H54 (cell line): ENCODE results near the gene TRIB2.
A peak's percentile ranks its signal among the peaks of the same experiment; 100 is the strongest.

ENCODE experiments used
- DNase-seq: peaks from one replicate; pipeline ENCODE4 v3.0.0; 2011; ENCODE audit warnings: low spot score, mixed read lengths; ENCODE audit not compliant: insufficient read length
- FAIRE-seq: peaks from 3 replicates; lab custom pipeline; 2011; peaks lifted over from hg19 to GRCh38; lab: Jason Lieb, UNC
- POLR2A ChIP-seq: IDR thresholded peaks from 2 replicates; pipeline ENCODE4 v1.6.1; 2011; ENCODE audit warnings: low read depth, mild to moderate bottlenecking, low read length

The TRIB2 gene

GRCh38 chr2:12708508-12709206 lies 8.1 kb upstream of the TRIB2 start:
- DNase-seq: no peak
- no peak for TF ChIP-seq POLR2A
- FAIRE-seq: no peak

DNA sequence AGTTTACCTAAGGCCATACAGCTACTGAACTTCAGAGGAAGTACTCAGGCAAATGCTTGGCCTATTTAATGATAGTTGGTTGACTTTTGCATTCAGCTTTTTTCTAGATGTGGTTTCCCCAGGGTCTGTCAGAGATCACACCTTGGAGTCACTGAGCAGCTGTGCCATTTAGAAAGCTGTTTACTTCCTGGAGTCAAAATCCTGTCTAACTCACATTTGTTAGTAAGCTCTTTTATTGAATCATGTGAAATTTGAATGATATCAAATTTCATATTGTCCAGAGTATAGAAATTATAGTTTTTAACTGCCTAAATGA lies 7.6 kb upstream of the TRIB2 start:
- DNase-seq: no peak
- FAIRE-seq: no peak
- TF ChIP-seq POLR2A: no peak

GRCh38 chr2:12710301-12710700 lies 6.4 kb upstream of the TRIB2 start:
- TF ChIP-seq POLR2A: no peak
- DNase-seq (no peak), FAIRE-seq (no peak)

DNA sequence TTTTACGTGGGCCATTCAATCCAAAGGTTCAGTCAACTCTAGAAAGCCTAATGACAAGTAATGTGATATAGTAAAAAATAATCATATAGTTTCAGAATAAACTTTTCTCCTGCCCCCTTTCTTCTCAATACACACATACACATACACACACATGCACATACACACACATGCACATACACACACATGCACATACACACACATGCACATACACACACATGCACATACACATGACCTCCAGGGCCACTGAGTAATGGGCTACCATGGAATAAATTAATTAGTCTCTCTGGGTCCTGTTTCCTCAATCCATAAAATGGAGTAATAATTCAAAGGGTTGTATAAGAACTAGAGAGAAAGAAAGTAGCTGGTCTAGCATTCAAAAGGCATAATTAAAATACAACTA lies 5.4 kb upstream of the TRIB2 start:
- no peak for TF ChIP-seq POLR2A
- DNase-seq (no peak), FAIRE-seq (no peak)

- FAIRE-seq (no peak), DNase-seq (no peak)
- no peak for TF ChIP-seq POLR2A
Observed at GRCh38 chr2:12712881-12713280, 3.9 kb upstream of the TRIB2 start.

DNA sequence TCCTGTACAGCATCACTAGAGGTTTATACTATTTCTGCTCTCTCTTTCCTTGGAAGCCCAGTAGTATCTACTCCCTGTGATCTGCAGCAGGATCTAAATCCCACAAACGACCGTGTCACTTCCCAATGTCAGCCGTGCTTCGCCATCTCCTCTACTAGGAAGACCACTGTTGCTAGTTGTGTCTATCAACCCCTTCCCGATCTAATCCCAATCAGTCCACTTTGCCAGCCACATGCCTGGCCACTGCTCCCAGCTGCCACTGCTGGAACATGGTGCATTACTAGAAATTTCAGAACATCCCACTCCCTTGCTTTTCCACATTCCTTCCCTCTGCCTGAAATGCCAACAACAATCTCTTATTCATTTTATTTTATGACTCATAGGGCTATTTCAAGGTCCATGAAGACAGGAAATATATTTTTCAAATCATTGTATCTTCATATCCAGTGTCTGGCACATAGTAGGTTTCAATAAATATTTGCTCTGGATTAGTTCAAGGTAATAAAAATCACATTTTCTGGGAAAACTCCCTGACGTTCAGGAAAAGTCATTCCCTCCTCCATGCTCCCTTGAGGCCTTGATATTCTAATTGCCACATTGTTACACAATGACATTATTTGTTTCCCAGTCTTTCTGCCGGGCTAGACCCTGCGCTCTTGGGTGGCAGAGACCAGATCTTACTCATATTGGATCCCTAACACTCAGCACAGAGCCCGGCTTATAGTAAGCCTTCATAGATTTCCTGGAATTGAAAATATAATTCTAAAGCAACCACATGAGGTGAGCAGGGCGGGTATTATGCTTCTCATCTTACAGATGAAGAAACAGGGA lies 2.1 kb upstream of the TRIB2 start:
- DNase-seq: no peak
- FAIRE-seq: peak; percentile 20
- no peak for TF ChIP-seq POLR2A

GRCh38 chr2:12715258-12716031 lies 1.3 kb upstream of the TRIB2 start:
- DNase-seq (no peak), FAIRE-seq (no peak)
- no peak for TF ChIP-seq POLR2A

GRCh38 chr2:12716032-12716281 lies 779 bp upstream of the TRIB2 start:
- no peak for TF ChIP-seq POLR2A
- DNase-seq (peak; percentile 61), FAIRE-seq (no peak)

- FAIRE-seq (no peak), DNase-seq (no peak)
- TF ChIP-seq POLR2A: no peak
Observed at GRCh38 chr2:12717191-12718014, 667 bp downstream of the TRIB2 start.

DNA sequence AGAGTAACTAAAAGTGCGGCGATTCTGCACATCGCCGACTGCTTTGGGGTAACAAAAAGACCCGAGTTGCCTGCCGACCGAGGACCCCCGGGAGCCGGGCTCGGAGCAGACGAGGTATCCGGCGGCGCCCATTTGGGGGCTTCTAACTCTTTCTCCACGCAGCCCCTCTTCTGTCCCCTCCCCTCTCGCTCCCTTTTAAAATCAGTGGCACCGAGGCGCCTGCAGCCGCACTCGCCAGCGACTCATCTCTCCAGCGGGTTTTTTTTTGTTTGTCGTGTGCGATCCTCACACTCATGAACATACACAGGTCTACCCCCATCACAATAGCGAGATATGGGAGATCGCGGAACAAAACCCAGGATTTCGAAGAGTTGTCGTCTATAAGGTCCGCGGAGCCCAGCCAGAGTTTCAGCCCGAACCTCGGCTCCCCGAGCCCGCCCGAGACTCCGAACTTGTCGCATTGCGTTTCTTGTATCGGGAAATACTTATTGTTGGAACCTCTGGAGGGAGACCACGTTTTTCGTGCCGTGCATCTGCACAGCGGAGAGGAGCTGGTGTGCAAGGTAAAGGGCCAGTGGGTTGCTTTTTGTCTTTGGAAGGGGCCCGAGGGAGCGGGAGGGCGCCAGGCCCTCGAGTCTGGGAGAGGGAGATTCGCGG lies 1.4 kb downstream of the TRIB2 start:
- FAIRE-seq: no peak
- no peak for DNase-seq
- TF ChIP-seq POLR2A: no peak

DNA sequence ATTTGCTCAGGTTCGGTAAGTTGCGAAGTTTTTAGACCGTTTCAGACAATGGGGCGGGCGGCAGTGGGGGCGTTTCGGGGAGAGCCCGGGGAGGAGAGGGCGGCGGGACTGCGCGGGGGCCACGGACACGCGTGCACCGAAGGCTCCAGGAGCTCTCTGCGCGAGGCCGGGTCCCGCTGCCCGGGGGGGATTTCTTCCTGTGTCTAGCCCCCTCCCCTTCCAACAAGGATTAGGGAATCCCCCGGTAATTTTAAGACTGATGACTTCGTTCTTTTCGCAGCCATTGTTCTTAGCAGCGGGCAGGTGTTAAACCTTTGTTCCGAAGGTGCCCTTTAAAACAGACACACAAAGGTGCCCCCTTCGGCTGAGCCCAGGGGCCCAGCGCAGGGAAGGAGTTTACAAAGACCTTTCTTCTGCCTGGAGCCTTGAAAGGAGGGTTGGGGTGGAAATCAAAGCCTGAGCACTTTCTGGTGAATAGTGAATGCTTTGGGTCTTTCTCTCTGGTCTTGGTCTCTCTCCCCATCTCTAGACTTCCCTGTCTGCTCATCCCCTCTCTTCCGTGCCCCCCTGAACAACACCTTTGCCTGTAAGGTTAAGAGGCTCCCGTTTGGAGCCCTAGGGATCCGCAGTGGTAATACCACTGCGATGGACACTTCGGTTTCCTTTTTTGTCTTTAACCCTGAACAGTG lies 2.1 kb downstream of the TRIB2 start:
- no peak for TF ChIP-seq POLR2A
- DNase-seq (no peak), FAIRE-seq (no peak)

DNA sequence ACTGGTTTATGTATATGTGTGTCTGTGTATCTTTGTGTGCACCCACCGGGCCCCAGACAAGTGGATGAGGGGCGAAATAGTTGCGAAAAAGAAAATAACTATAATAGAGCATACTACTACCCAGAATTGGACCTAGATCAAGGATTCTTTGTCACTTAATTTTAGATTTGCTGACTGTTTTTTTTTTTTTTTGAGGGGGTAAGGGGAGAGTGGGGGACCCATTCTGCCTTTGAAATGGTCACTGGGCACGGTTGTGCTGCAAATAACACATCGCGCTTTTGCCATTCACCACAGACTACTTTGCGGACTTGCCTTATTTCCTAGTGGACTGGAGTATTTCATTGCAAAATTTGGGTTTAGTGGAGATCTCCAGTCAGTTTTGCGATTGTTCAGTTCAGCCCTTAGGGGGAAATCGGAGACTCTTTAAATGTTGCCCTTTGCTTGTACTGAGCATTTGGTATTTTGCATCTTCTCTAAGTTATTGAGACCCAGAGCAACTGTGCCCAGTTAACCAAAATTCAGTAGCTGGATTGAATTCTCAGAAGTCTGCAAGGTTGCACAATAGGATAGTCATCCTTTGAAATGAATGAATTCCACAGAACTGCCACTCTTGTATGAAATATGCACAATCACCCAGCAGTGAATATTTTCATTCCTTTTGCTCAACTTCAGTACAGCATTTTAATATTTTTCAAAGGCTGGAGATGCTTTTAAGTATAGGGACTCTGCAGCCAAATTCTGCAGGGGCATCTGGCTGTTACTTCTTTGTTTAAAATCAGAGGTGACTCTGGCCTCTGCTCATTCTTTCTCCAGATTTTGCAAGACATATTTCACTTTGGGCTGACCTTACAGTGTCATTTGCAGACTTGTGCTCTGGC lies 2.9 kb downstream of the TRIB2 start:
- DNase-seq (no peak), FAIRE-seq (no peak)
- TF ChIP-seq POLR2A: no peak
